Ascending aorta (tissue), 2 donors: ENCODE measurements around the gene CTBP1. TPM values are rescaled to one million over a fixed set of nuclear protein-coding genes. Genes with fewer than 3 reads are reported as not detected.

Experiments
- DNase-seq, 2 donors: peaks; one replicate each; pipeline ENCODE4 v3.0.0-alpha.2; 2019; ENCODE audit warnings: low spot score in 2 of 2
- H3K27ac ChIP-seq, 2 donors: fragments of 200-600 bp; sonication (generic); one replicate each; pipeline ENCODE4 v1.5.1; 2016 to 2017; ENCODE audit warnings: mild to moderate bottlenecking in 1 of 2
- H3K27me3 ChIP-seq: fragments of 200-600 bp; sonication (generic); one replicate; pipeline ENCODE4 v1.5.1; 2017
- H3K36me3 ChIP-seq, 2 donors: fragments of 200-600 bp; sonication (generic); one replicate each; pipeline ENCODE4 v1.5.1; 2016
- H3K4me1 ChIP-seq, 2 donors: fragments of 200-600 bp; sonication (generic); one replicate each; pipeline ENCODE4 v1.5.1; 2016 to 2017; ENCODE audit warnings: mild to moderate bottlenecking in 1 of 2
- H3K4me3 ChIP-seq, 2 donors: fragments of 200-600 bp; sonication (generic); one replicate each; pipeline ENCODE4 v1.5.1; 2016 to 2017; ENCODE audit warnings: mild to moderate bottlenecking in 1 of 2
- H3K9me3 ChIP-seq, 2 donors: fragments of 200-600 bp; sonication (generic); one replicate each; pipeline ENCODE4 v1.5.1; 2016
- CTCF ChIP-seq, 3 experiments: fragments of 200-600 bp in 2 of 3; fragments of 450-650 bp in 1 of 3; sonication (generic) in 2 of 3; IDR thresholded peaks; one replicate each; pipeline ENCODE4 v1.5.1; 2016 to 2019; ENCODE audit warnings: antibody characterized with exemption in 3 of 3, mild to moderate bottlenecking in 1 of 3, moderate library complexity in 1 of 3
- intact Hi-C: fragments of 100-400 bp; cut with DNase I; formaldehyde crosslinking; loops from one replicate; pipeline ENCODE4 v1.15.1; 2023
- total RNA-seq: library from RNA; depleted of rRNA; stranded (reverse); fragments of >200 nt; gene quantifications from one replicate; pipeline ENCODE4 v1.1.0, GENCODE V29; 2016

The CTBP1 gene
- total RNA-seq, 1 donor from 2014 or later = 273 TPM

- Histone ChIP-seq H3K27ac (no peak overlapping the region), H3K27me3 (no peaks in the 10 kb centered on the region), H3K36me3 (no peaks in the 10 kb centered on the region), H3K9me3 (no peaks in the 10 kb centered on the region), H3K4me1 (no peaks in the 10 kb centered on the region), H3K4me3 (peak overlapping the region in 1 of 2 donors; percentile 14)
- no peak for TF ChIP-seq CTCF (IDR thresholded peaks at IDR 0.05)
- no peak for DNase-seq
- intact Hi-C loops = no loop called here
Observed at GRCh38 chr4:1180663-1181062, 68.3 kb downstream of the CTBP1 start.

DNA sequence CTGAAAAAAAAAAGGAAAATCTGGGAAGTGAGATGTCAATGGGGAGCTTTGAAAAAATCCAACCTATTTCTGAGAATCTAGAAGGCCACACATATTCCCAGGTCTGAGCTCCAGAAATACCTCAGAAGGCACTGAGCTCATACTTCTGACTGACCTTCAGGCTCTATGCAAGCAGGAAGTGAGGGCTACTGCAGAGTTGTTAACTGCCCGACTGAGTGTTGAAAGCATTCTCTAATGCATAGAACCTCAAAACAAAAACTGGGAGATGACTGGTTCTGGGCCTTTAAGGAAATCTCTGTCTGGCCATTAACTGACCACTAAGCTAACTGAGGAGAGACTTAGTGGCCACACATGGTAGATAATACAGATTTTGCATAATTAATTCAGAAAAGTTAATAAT lies 69.0 kb downstream of the CTBP1 start:
- intact Hi-C loops = no loop called here
- TF ChIP-seq CTCF (IDR thresholded peaks at IDR 0.05) = no peak
- Histone ChIP-seq H3K36me3 (no peaks in the 10 kb centered on the region), H3K27ac (no peak overlapping the region), H3K9me3 (no peaks in the 10 kb centered on the region), H3K4me3 (no peak overlapping the region), H3K27me3 (no peaks in the 10 kb centered on the region), H3K4me1 (no peaks in the 10 kb centered on the region)
- no peak for DNase-seq

- intact Hi-C loops = no loop called here
- H3K27ac ChIP-seq = no peak overlapping the region
- no peaks in the 10 kb centered on the region for H3K4me1 ChIP-seq
- H3K27me3 ChIP-seq = no peaks in the 10 kb centered on the region
- TF ChIP-seq CTCF (IDR thresholded peaks at IDR 0.05) = no peak
- H3K9me3 ChIP-seq = no peaks in the 10 kb centered on the region
- DNase-seq = no peak
- H3K36me3 ChIP-seq = no peaks in the 10 kb centered on the region
- no peak overlapping the region for H3K4me3 ChIP-seq
Observed at GRCh38 chr4:1179089-1179441, 69.9 kb downstream of the CTBP1 start.

GRCh38 chr4:1178300-1179088 lies 70.4 kb downstream of the CTBP1 start:
- Histone ChIP-seq H3K36me3 (no peaks in the 10 kb centered on the region), H3K9me3 (no peaks in the 10 kb centered on the region), H3K27me3 (no peaks in the 10 kb centered on the region), H3K4me1 (no peaks in the 10 kb centered on the region), H3K4me3 (no peak overlapping the region), H3K27ac (no peak overlapping the region)
- DNase-seq = no peak
- intact Hi-C loops = no loop called here
- no peak for TF ChIP-seq CTCF (IDR thresholded peaks at IDR 0.05)

DNA sequence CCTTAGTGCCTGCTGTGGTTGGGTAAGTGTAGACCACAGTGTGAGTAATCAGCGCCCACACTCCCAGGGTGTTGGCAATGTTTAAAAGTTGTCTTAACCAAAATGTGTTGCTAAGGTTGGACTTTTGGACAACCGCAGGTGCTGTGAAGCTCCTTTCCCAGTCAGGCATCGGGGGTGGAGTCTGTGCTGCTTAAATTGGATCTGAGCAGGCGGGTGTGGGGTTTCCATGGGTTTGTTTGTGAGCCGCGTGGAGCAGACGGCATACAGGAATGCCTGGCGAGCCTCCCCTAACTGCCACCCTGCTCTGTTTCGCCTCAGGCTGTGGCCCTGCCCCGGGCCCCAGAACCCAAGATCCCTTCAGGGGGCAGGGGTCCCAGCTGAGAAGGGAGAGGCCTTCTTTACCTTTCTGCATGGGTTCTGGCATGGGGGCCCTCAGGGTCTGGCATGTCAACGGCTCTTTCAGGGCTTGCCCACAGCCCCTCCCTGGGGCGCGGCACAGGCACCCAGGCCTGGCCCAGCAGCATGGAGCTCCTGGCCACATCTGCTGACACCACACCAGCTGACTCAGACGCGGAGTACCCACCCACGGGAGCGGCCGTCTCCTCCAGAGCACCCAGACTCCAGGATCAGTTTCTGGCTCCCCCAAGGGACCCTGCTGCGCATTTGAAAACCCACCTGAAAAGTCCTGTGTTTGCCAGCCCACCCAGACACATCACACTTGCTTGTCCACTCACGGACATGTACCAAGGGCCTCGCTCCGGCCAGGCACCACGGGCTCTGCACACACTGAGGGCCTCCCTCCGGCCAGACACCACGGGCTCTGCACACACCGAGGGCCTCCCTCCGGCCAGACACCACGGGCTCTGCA lies 71.4 kb downstream of the CTBP1 start:
- no peaks in the 10 kb centered on the region for H3K9me3 ChIP-seq
- no peaks in the 10 kb centered on the region for H3K4me1 ChIP-seq
- H3K27ac ChIP-seq = no peak overlapping the region
- TF ChIP-seq CTCF (IDR thresholded peaks at IDR 0.05) = no peak
- H3K27me3 ChIP-seq = peaks cover under 1% of the 10 kb centered on the region
- H3K4me3 ChIP-seq = no peak overlapping the region
- intact Hi-C loops = no loop called here
- H3K36me3 ChIP-seq = no peaks in the 10 kb centered on the region
- no peak for DNase-seq
